HEK293T (cell line): Measurements from ENCODE around the gene COLEC11.

Experiments used
- ARNT ChIP-seq: fragments of 450-650 bp; IDR thresholded peaks from 2 replicates; pipeline ENCODE4 v1.6.1; 2017; ENCODE audit warnings: mild to moderate bottlenecking
- BHLHE40 ChIP-seq: fragments of 450-650 bp; IDR thresholded peaks from 2 replicates; pipeline ENCODE4 v1.6.1; 2016; ENCODE audit warnings: mild to moderate bottlenecking, moderate library complexity, borderline replicate concordance
- CTBP1 ChIP-seq: fragments of 450-650 bp; IDR thresholded peaks from 2 replicates; pipeline ENCODE4 v1.6.1; 2016; ENCODE audit warnings: borderline replicate concordance
- ELF4 ChIP-seq: fragments of 450-650 bp; IDR thresholded peaks from 2 replicates; pipeline ENCODE4 v1.6.1; 2017; ENCODE audit warnings: antibody characterized with exemption
- FOXA1 ChIP-seq: fragments of 450-650 bp; IDR thresholded peaks from 2 replicates; pipeline ENCODE4 v1.6.1; 2016; ENCODE audit warnings: mild to moderate bottlenecking
- FOXM1 ChIP-seq: fragments of 450-650 bp; IDR thresholded peaks from 2 replicates; pipeline ENCODE4 v1.6.1; 2017; ENCODE audit warnings: mild to moderate bottlenecking, borderline replicate concordance
- HDGF ChIP-seq: fragments of 450-650 bp; IDR thresholded peaks from 2 replicates; pipeline ENCODE4 v1.6.1; 2017; ENCODE audit warnings: antibody characterized with exemption, borderline replicate concordance
- LEF1 ChIP-seq: fragments of 450-650 bp; IDR thresholded peaks from 2 replicates; pipeline ENCODE4 v1.6.1; 2017; ENCODE audit warnings: mild to moderate bottlenecking, borderline replicate concordance
- NFRKB ChIP-seq: fragments of 450-650 bp; IDR thresholded peaks from 2 replicates; pipeline ENCODE4 v1.6.1; 2016; ENCODE audit warnings: mild to moderate bottlenecking, moderate library complexity
- PKNOX1 ChIP-seq: fragments of 450-650 bp; IDR thresholded peaks from 2 replicates; pipeline ENCODE4 v1.6.1; 2016
- SP1 ChIP-seq: fragments of 450-650 bp; IDR thresholded peaks from 2 replicates; pipeline ENCODE4 v1.6.1; 2017
- SUZ12 ChIP-seq: fragments of 450-650 bp; IDR thresholded peaks from 2 replicates; pipeline ENCODE4 v1.6.1; 2016; ENCODE audit warnings: mild to moderate bottlenecking
- TARDBP ChIP-seq: fragments of 450-650 bp; IDR thresholded peaks from 2 replicates; pipeline ENCODE4 v1.6.1; 2016
- ZNF384 ChIP-seq: fragments of 450-650 bp; IDR thresholded peaks from 2 replicates; pipeline ENCODE4 v1.6.1; 2016

- TF ChIP-seq NFRKB, result no peak
- no peak for TF ChIP-seq FOXM1
- no peak for TF ChIP-seq TARDBP
- no peak for TF ChIP-seq SUZ12
- no peak for TF ChIP-seq FOXA1
- TF ChIP-seq ELF4, result no peak
- TF ChIP-seq ARNT, result no peak
- no peak for TF ChIP-seq PKNOX1
- no peak for TF ChIP-seq LEF1
- no peak for TF ChIP-seq HDGF
- TF ChIP-seq ZNF384, result no peak
- TF ChIP-seq BHLHE40, result no peak
- TF ChIP-seq CTBP1, result no peak
- TF ChIP-seq SP1, result no peak
Observed at GRCh38 chr2:3637692-3638455, 43.0 kb downstream of the COLEC11 start.
